Smooth muscle cell (in vitro differentiated cells): ENCODE data around the gene CNIH1. TPM values are rescaled to one million over a fixed set of nuclear protein-coding genes. Genes with fewer than 3 reads are reported as not detected.

Experiments used
- DNase-seq: peaks from one replicate; lab custom pipeline; 2025; ENCODE audit not compliant: unreplicated experiment; lab: John Stamatoyannopoulos, UW
- H2AFZ ChIP-seq: fragments of 200-600 bp; sonication (generic); 2 replicates; pipeline ENCODE4 v1.6.0; 2016; ENCODE audit warnings: antibody characterized with exemption, low read depth, mild to moderate bottlenecking
- H3F3A ChIP-seq: fragments of 200-600 bp; sonication (generic); 2 replicates; pipeline ENCODE4 v1.6.0; 2017; ENCODE audit warnings: antibody characterized with exemption, low read depth
- H3K27ac ChIP-seq: fragments of 200-600 bp; sonication (generic); 2 replicates; pipeline ENCODE4 v1.5.1; 2016; ENCODE audit warnings: low read depth, mild to moderate bottlenecking
- H3K27me3 ChIP-seq: fragments of 200-600 bp; sonication (generic); 2 replicates; pipeline ENCODE4 v1.6.1; 2016; ENCODE audit warnings: low read depth, mild to moderate bottlenecking
- H3K36me3 ChIP-seq: fragments of 200-600 bp; sonication (generic); 2 replicates; pipeline ENCODE4 v1.5.1; 2016; ENCODE audit warnings: low read depth
- H3K4me1 ChIP-seq: fragments of 200-600 bp; sonication (generic); 2 replicates; pipeline ENCODE4 v1.5.1; 2016; ENCODE audit warnings: low read depth
- H3K4me2 ChIP-seq: fragments of 200-600 bp; sonication (generic); 2 replicates; pipeline ENCODE4 v1.6.0; 2016; ENCODE audit warnings: mild to moderate bottlenecking
- H3K4me3 ChIP-seq: fragments of 200-600 bp; sonication (generic); 2 replicates; pipeline ENCODE4 v1.5.1; 2016; ENCODE audit warnings: mild to moderate bottlenecking
- H3K79me2 ChIP-seq: fragments of 200-600 bp; sonication (generic); 2 replicates; pipeline ENCODE4 v1.6.0; 2016; ENCODE audit warnings: low read depth, mild to moderate bottlenecking
- H3K9ac ChIP-seq: fragments of 200-600 bp; sonication (generic); 2 replicates; pipeline ENCODE4 v1.6.0; 2016; ENCODE audit warnings: low read depth
- H3K9me3 ChIP-seq: fragments of 200-600 bp; sonication (generic); replicated peaks from 2 replicates; pipeline ENCODE4 v1.5.1; 2016; ENCODE audit warnings: low read depth
- H4K20me1 ChIP-seq: fragments of 200-600 bp; sonication (generic); 2 replicates; pipeline ENCODE4 v1.6.0; 2016; ENCODE audit warnings: low read depth
- CTCF ChIP-seq: fragments of 200-600 bp; sonication (generic); IDR thresholded peaks from 2 replicates; pipeline ENCODE4 v1.5.1; 2017; ENCODE audit warnings: borderline replicate concordance, mild to moderate bottlenecking, antibody characterized with exemption; ENCODE audit not compliant: insufficient read depth, poor library complexity, severe bottlenecking
- WGBS: methylation state at CpG from one replicate; pipeline ENCODE4 v1.1.7; 2016; ENCODE audit warnings: low lambda C conversion rate; 5-methylcytosine and 5-hydroxymethylcytosine counted together
- polyA plus RNA-seq: library from polyadenylated mRNA; unstranded; fragments of >200 nt; fragmentation: Nextera tagmentation; extraction: Ambion mirVana; gene quantifications from 2 replicates; pipeline ENCODE4 v1.2.1, GENCODE V29; 2016
- total RNA-seq: library from RNA; depleted of rRNA; stranded (reverse); fragments of >200 nt; gene quantifications from 2 replicates; pipeline ENCODE4 v1.2.3, GENCODE V29; 2014

CNIH1 gene
- total and polyA plus RNA-seq, 2 experiments from 2014 or later: 133 to 172 TPM

GRCh38 chr14:54451121-54451601 lies 10.0 kb upstream of the CNIH1 start:
- Histone ChIP-seq H3K27ac (no peak overlapping the region), H3K27me3 (no peaks in the 10 kb centered on the region), H3K4me3 (no peak overlapping the region), H4K20me1 (no peaks in the 10 kb centered on the region), H3K4me2 (no peak overlapping the region), H3F3A (no peaks in the 10 kb centered on the region), H3K4me1 (no peaks in the 10 kb centered on the region), H2AFZ (no peak overlapping the region), H3K36me3 (no peaks in the 10 kb centered on the region), H3K9ac (no peak overlapping the region), H3K9me3 (no peaks in the 10 kb centered on the region), H3K79me2 (no peaks in the 10 kb centered on the region)
- no peak for TF ChIP-seq CTCF
- WGBS: 94% methylated on average over 7 of the region's 7 CpGs
- no peak for DNase-seq

DNA sequence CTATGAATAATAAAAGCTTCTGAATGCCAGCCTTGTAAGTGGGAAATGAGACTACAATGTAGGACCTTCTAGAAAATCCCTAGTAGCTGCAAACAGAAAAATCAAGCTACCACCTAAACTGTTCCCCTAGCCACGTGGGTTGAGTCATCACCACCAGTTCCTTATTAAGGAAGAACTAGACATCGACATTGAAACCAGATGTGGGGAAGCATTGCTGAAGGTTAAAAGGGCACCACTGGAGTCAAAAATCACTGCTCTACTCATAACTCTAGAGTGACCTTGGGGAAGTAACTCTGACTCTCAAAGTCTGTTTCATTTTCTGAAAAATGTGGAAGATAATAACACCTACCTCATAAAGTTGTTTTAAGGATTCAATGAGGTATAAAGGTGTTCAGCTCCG lies 9.4 kb upstream of the CNIH1 start:
- Histone ChIP-seq H3K36me3 (no peaks in the 10 kb centered on the region), H3K79me2 (no peaks in the 10 kb centered on the region), H3K4me3 (no peak overlapping the region), H3K9me3 (no peaks in the 10 kb centered on the region), H3K4me2 (no peak overlapping the region), H3K27me3 (no peaks in the 10 kb centered on the region), H2AFZ (no peak overlapping the region), H3F3A (no peaks in the 10 kb centered on the region), H3K4me1 (no peaks in the 10 kb centered on the region), H4K20me1 (no peaks in the 10 kb centered on the region), H3K27ac (no peak overlapping the region), H3K9ac (no peak overlapping the region)
- WGBS: 49% methylated on average over 3 of the region's 3 CpGs
- no peak for DNase-seq
- no peak for TF ChIP-seq CTCF

GRCh38 chr14:54447231-54447692 lies 6.1 kb upstream of the CNIH1 start:
- no peak for DNase-seq
- no peak overlapping the region for H3K4me3 ChIP-seq
- 93% methylated on average over 8 of the region's 8 CpGs for WGBS

More at GRCh38 chr14:54447231-54447692, 6.1 kb upstream of the CNIH1 start:
- Histone ChIP-seq H3K79me2 (no peaks in the 10 kb centered on the region), H2AFZ (no peak overlapping the region), H3F3A (no peaks in the 10 kb centered on the region), H3K9me3 (no peaks in the 10 kb centered on the region), H3K9ac (no peak overlapping the region), H3K4me2 (no peak overlapping the region), H3K4me1 (no peaks in the 10 kb centered on the region), H3K36me3 (no peaks in the 10 kb centered on the region), H3K27ac (no peak overlapping the region), H3K27me3 (no peaks in the 10 kb centered on the region), H4K20me1 (no peaks in the 10 kb centered on the region)
- no peak for TF ChIP-seq CTCF
